Measurements from ENCODE around the gene JARID2.

The JARID2 gene

DNA sequence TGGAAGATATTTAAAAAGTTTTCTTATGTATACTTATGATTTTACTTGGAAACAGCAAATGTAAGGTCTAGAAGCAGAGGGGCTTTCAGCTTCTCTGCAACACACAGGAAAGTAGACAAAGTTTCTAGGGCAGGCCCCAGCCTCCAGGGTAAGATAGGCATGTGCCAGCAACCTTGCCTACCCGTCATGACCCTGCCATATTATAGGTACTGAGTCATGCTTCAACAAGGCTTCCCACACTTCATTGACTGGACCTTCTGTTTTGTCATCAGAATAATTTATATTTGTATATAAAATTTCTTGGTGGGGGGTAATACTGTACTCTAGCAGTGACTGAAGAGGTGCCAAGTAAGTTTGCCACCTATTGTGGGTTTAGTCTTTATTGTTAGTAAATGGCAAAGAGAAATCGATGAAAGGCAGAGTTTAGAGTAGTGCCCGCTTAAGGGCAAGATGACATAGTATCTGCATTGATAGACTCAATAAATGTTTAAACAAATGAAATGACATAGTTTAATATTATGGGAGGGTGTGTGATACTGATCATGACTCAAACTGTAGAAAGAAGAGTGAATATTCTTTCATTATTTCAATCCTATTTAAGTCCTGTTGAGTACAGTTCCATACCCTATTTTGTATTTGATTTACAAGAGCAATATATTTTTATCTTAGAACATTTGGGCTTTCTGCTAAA, 95.6 kb downstream of the JARID2 start:
- no peak for DNase-seq (ENCODE audit: low spot score)
- no peak for TF ChIP-seq CTCF (IDR thresholded peaks at IDR 0.05; ENCODE audit: extremely low read depth, insufficient read depth, missing control alignments)
- in situ Hi-C loops (cut with MboI; ENCODE audit: low pct_unique_long_range_greater_than_20kb, low sequenced_read_pairs, unreplicated experiment): no loop called here

GRCh38 chr6:15342114-15342513, 96.2 kb downstream of the JARID2 start:
- TF ChIP-seq CTCF (IDR thresholded peaks at IDR 0.05; ENCODE audit: extremely low read depth, insufficient read depth, missing control alignments): no peak
- no peak for DNase-seq (ENCODE audit: low spot score)
- in situ Hi-C loops (cut with MboI; ENCODE audit: low pct_unique_long_range_greater_than_20kb, low sequenced_read_pairs, unreplicated experiment): no loop called here

GRCh38 chr6:15343490-15344191, 97.8 kb downstream of the JARID2 start:
- in situ Hi-C loops (cut with MboI; ENCODE audit: low pct_unique_long_range_greater_than_20kb, low sequenced_read_pairs, unreplicated experiment): no loop called here
- DNase-seq (ENCODE audit: low spot score): no peak
- TF ChIP-seq CTCF (IDR thresholded peaks at IDR 0.05; ENCODE audit: extremely low read depth, insufficient read depth, missing control alignments): no peak

- in situ Hi-C loops (cut with MboI; ENCODE audit: low pct_unique_long_range_greater_than_20kb, low sequenced_read_pairs, unreplicated experiment): no loop called here
- no peak for DNase-seq (ENCODE audit: low spot score)
- TF ChIP-seq CTCF (IDR thresholded peaks at IDR 0.05; ENCODE audit: extremely low read depth, insufficient read depth, missing control alignments): no peak
Observed at GRCh38 chr6:15344192-15344519, 98.3 kb downstream of the JARID2 start.

DNA sequence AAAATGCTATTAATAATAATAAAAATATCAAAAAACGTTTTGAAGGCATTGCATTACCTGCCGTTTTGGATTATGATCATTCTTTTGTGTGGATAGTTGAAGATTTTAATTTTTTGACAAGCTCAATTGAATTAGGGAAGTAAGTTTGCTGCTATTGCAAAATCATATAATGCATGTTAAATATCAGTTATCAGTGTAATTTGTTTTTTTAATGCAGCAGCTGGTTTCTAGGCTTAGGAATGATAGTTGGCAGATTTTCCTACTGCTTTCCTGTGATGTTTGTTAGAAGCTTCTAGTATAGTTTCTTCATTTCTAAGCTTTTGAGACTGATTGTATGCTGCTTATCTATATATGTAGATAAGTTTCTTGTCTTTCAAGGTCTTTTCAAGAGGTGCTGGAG, 99.0 kb downstream of the JARID2 start:
- TF ChIP-seq CTCF (IDR thresholded peaks at IDR 0.05; ENCODE audit: extremely low read depth, insufficient read depth, missing control alignments): no peak
- no peak for DNase-seq (ENCODE audit: low spot score)
- in situ Hi-C loops (cut with MboI; ENCODE audit: low pct_unique_long_range_greater_than_20kb, low sequenced_read_pairs, unreplicated experiment): no loop called here

- no peak for DNase-seq (ENCODE audit: low spot score)
- no peak for TF ChIP-seq CTCF (IDR thresholded peaks at IDR 0.05; ENCODE audit: extremely low read depth, insufficient read depth, missing control alignments)
- in situ Hi-C loops (cut with MboI; ENCODE audit: low pct_unique_long_range_greater_than_20kb, low sequenced_read_pairs, unreplicated experiment): no loop called here
Observed at GRCh38 chr6:15346315-15346714, 100.4 kb downstream of the JARID2 start.
